Fibroblast of lung (primary cell): ENCODE data around the gene RPS28.

ENCODE experiments used
- CTCF ChIP-seq, 2 donors: IDR thresholded peaks in 1 of 2; conservative IDR thresholded peaks in 1 of 2; 1 replicate in 1 of 2; 2 replicates in 1 of 2; pipeline ENCODE4 v1.5.1; 2011 to 2012; ENCODE audit warnings: low read length in 2 of 2, control low read depth in 1 of 2, inconsistent platforms in 1 of 2, low read depth in 1 of 2, mild to moderate bottlenecking in 1 of 2
- EZH2 ChIP-seq: IDR thresholded peaks from 2 replicates; pipeline ENCODE4 v1.5.1; 2012; ENCODE audit warnings: low read length, control low read depth, mild to moderate bottlenecking; ENCODE audit errors: missing control alignments

GRCh38 chr19:8338835-8339234, 17.5 kb downstream of the RPS28 start:
- no peak for TF ChIP-seq CTCF (conservative IDR thresholded peaks at IDR 0.05 in 1 of 2, IDR thresholded peaks at IDR 0.05 in 1 of 2; ENCODE audit: low read depth in 1 of 2, low read length in 2 of 2)
- no peak for TF ChIP-seq EZH2
